GM21360 (cell line): ENCODE results near the gene SLC38A7.
"Not testable (repeated sequence)": the region's sequence is repeated elsewhere in the genome, so short reads cannot be mapped to it uniquely, and the experiment has no call there.

Experiments
- ATAC-seq: cut with Tn5 transposase; IDR thresholded peaks from one replicate; pipeline ENCODE4 v1.9.1; 2021; ENCODE audit warnings: mild to moderate bottlenecking, moderate library complexity; ENCODE audit not compliant: unreplicated experiment

The SLC38A7 gene

DNA sequence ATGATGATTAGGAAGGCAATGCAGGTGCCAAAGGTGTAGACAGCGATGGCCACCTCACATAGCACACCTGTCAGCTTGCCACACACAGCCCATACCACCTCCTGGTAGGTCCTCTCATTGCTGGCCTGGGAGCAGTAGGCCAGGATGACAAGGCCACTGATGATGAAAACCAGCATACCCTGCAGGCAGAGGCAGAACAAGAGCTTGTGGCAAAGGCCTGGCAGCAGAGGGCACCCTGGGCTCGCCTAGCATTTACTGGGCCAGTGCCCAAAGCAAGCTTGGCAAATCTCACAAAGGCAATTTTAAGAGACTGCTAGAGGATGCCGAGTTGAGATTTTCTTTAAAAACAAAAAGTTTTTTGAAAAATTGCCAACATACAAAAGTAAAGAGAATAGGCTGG is 5.9 kb downstream of the SLC38A7 start:
- ATAC-seq = no peak

GRCh38 chr16:58678269-58678668 is 6.3 kb downstream of the SLC38A7 start:
- ATAC-seq = no peak

DNA sequence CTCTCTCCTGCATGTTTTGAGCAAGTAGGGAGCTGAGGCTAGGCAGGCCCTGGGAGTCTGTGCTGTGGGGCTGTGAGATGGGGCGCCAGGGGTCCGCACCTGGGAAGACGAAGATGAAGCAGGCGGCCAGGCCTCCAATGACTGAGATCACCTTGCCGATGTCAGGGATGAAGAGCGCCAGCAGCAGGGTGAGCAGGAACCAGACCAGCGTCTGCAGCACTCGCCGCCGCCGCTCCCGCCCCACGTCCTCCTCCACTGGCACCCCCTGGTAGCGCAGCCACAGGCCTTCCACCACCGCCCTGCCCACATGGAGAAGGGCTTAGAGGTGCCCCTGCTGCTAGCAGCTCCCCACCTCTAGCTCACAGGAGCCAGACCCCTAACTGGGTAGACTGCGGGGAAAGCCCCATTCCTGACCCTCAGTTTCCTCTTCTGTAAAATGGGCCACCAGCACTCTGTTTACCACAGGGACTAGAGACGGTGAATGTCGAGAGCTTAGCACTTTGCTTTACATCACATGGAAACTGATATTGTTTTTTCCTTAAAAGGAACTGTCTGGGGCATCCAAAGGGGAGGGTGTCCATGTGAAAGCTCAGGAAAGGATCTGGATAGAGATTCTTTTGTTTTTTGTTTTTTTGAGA is 13.5 kb downstream of the SLC38A7 start:
- ATAC-seq = no peak

DNA sequence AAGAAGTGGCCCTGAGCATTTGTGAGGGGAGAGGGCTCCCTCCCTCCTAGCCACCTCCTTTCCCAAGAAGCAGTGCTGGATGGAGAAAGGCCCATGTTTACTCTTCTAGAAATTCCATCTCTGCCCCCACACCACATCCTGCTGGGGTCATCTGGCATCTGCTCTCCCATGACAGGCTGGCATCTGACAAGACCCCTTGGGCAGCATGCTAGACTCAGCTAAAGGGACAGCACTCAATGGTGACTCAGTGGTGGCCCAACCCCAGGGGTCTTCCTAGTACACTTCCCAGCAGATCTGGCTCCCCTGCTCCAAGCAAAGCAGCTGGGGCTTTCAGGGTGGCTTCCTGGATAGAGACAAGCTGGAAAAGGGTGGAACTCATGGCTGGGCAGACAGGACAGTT is 14.4 kb downstream of the SLC38A7 start:
- no peak for ATAC-seq

DNA sequence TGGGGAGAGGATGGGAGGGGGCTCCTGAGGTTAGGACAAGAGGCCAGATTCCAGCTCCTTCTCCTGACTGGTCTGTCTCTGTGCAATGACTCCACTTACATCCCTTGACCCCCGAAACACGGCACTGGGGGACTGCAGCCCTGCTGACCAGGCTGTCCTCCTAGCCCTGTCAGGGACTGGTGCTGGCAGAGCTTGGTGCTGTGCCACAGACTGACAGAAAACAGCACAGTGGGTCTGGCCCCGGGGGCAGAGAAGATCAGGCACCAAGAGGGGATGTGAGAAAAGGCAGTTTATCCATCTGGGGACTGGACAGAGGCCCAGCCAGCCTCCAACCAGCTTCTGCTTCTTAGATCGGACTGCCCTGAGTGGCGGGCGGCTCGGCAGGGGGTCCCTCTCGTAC is 19.4 kb downstream of the SLC38A7 start:
- no peak for ATAC-seq

- ATAC-seq = peak; percentile 87
These were observed 23.3 kb downstream of the SLC38A7 start for GRCh38 chr16:58661199-58661830.

- ATAC-seq = not testable (repeated sequence)
These were observed 24.7 kb downstream of the SLC38A7 start for GRCh38 chr16:58659911-58660310.

DNA sequence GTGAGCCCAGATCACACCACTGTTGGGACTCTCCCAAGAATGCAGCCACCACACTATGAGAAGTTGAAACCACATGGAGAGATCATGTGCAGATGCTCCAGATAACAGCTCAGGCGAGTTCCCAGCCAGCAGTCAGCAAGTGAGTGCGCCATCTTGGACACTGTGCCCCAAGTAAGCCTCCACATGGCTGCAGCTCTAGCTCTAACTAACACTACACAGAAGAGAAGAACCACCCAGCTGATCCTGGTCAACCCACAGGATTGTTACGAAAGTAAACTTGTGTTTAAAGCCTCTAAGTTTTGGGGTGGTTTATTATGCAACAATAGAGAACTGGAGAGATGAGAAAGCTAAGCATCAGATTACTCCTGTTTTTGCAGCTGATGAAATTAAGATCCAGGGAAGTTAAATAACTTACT is 25.8 kb downstream of the SLC38A7 start:
- no peak for ATAC-seq

- no peak for ATAC-seq
These were observed 27.7 kb downstream of the SLC38A7 start for GRCh38 chr16:58656899-58657298.

DNA sequence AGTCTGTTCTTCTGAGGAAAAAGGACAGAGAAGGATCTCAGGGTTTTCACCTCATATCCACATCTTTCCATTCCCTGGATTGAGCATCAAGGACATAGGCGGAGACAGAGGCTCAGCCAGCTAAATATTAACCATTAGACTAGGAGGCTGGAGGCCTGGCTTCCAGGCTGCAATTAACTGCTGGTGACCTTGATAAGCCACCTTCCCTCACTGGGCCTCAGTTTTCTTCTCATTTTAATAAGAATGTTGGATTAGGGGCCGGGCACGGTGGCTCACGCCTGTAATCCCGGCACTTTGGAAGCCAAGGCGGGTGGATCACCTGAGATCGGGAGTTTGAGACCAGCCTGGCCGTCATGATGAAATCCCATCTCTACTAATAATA is 29.4 kb downstream of the SLC38A7 start:
- ATAC-seq = no peak

DNA sequence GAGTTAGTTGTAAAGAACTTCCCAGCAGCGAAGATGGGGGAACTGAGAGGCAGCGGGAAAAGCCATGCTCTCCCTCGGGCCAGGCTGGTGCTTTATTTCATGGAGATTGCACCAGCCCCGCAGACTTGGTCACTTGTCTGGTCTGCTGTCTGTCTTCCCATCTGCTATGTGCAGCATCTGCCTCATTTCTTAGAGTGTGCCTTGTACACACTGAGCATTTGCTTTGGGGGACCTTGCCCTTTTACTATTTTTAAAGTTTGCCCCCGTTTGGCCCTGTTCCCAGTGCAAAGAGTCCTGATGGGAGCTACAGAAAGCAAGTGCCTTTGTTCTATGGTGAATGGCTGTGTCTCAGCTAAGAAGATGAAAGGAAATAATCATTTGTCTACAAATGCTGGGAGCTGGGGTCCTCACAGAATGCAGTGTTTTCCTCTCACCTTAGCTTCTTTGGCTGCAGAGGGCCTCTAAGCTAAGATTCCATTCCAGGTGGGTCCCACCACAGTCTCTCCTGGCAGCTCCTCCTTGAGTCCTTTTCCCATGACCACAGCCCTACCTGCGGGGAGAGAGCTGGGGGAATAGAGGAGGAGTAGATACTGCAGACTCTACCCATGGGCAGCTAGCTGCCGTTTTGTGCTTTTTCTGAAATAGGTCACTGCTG is 29.9 kb downstream of the SLC38A7 start:
- ATAC-seq = no peak

GRCh38 chr16:58652741-58653140 is 31.8 kb downstream of the SLC38A7 start:
- ATAC-seq = no peak

GRCh38 chr16:58651965-58652348 is 32.6 kb downstream of the SLC38A7 start:
- no peak for ATAC-seq

GRCh38 chr16:58649707-58650106 is 34.9 kb downstream of the SLC38A7 start:
- ATAC-seq = no peak

DNA sequence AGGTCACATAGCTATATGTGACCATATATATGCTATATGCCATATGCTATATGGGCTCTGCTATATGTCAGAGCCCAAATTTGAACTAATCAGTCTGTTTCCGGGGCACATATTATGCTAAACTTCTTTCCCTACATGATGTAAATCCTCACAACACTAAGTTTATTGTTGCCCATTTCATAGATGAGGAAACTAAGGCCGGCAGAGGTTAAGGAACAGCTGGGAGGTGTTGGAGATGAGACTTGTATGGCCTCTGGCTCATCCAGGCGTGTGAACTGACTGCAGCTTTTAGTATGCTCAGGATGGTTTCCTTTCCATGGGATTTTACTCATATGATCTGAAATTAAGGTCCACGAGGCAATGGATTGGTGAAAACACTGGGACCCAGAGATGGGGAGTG is 37.5 kb downstream of the SLC38A7 start:
- ATAC-seq = no peak

DNA sequence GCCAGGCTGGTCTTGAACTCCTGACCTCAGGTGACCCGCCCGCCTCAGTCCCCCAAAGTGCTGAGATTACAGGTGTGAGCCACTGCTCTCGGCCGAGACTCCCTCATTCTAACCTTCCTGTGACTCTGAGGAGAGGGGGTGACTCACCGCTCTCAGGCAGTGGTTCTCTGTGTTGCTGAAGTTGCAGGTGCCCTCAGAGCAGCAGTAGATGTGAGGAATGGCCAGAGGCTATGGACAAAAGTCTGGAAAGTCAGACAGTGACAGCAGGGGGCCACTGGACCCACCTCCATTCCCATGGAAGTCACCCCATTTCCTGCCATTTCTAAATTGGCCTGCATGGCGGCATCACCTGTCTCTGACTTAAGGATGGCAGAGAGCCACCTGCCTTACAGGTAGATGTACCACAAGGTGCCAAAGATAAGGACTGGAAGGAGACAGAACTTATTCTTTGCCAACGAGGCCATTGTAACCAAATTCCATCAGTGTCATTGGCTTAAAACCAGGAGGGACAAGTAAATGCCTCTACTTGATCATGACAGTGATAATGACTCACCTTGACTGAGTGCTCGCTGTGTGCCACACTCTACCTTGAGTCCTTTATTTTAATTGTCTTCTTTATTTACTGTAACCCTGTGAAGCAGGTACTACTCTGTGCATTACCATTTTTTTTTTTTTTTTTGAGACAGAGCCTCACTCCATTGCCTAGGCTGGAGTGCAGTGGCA is 39.6 kb downstream of the SLC38A7 start:
- no peak for ATAC-seq

DNA sequence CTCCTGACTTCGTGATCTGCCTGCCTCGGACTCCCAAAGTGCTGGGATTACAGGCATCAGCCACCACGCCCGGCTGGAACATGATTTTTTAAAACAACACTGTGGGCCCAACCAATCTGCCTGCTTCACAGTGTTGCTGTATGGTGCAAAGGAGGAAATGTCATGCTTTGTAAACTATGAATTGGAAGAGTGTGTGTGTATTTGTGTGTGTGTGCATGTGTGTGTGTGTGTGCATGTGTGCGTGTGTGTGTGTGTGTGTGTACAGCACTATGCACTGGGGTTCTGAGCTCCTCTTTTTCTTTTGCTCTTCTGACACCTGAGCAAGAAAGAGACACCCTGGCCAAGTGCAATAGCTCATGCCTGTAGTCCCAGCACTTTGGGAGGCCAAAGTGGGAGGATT is 40.5 kb downstream of the SLC38A7 start:
- ATAC-seq = no peak

GRCh38 chr16:58640949-58641348 is 43.6 kb downstream of the SLC38A7 start:
- no peak for ATAC-seq

GRCh38 chr16:58639836-58640235 is 44.7 kb downstream of the SLC38A7 start:
- no peak for ATAC-seq

- ATAC-seq = no peak
These were observed 45.3 kb downstream of the SLC38A7 start for GRCh38 chr16:58639230-58639629.

- no peak for ATAC-seq
These were observed 46.2 kb downstream of the SLC38A7 start for GRCh38 chr16:58638148-58639036.
